ENCODE measurements around the gene ATOH8. TPM values are rescaled to one million over a fixed set of nuclear protein-coding genes. Genes with fewer than 3 reads are reported as not detected.

ATOH8 gene
- total RNA-seq, 4 donors from 2014 or later = 17.1 to 210 (median 45.9) TPM

GRCh38 chr2:85741833-85742455, 11.8 kb upstream of the ATOH8 start:
- TF ChIP-seq CTCF (IDR thresholded peaks at IDR 0.05) = no peak
- ATAC-seq (ENCODE audit: low FRiP score) (peak; percentile 43), DNase-seq (ENCODE audit: low spot score) (no peak)

GRCh38 chr2:85743304-85743978, 10.3 kb upstream of the ATOH8 start:
- ATAC-seq (ENCODE audit: low FRiP score) (peak; percentile 52), DNase-seq (ENCODE audit: low spot score) (no peak)

GRCh38 chr2:85744055-85744454, 9.7 kb upstream of the ATOH8 start:
- ATAC-seq (ENCODE audit: low FRiP score) (no peak), DNase-seq (ENCODE audit: low spot score) (no peak)
- no peak for TF ChIP-seq CTCF (IDR thresholded peaks at IDR 0.05)

More at GRCh38 chr2:85743304-85743978, 10.3 kb upstream of the ATOH8 start:
- TF ChIP-seq CTCF (IDR thresholded peaks at IDR 0.05) = no peak

GRCh38 chr2:85744741-85745601, 8.8 kb upstream of the ATOH8 start:
- no peak for TF ChIP-seq CTCF (IDR thresholded peaks at IDR 0.05)
- ATAC-seq (ENCODE audit: low FRiP score) (peak; percentile 20), DNase-seq (ENCODE audit: low spot score) (no peak)

- ATAC-seq (ENCODE audit: low FRiP score) = no peak
- DNase-seq (ENCODE audit: low spot score) = no peak
Measured at GRCh38 chr2:85745619-85746018, 8.2 kb upstream of the ATOH8 start.

More at GRCh38 chr2:85745619-85746018, 8.2 kb upstream of the ATOH8 start:
- no peak for TF ChIP-seq CTCF (IDR thresholded peaks at IDR 0.05)

All from omental fat pad (tissue), 4 donors.